Skeletal muscle tissue (tissue), 4 donors: Measurements from ENCODE around the gene TRDN. TPM values are rescaled to one million over a fixed set of nuclear protein-coding genes. Genes with fewer than 3 reads are reported as not detected.

Experiments
- H3K27ac ChIP-seq: one replicate; pipeline ENCODE4 v1.7.0; 2013; ENCODE audit warnings: mild to moderate bottlenecking, low read depth, low read length, inconsistent platforms
- H3K27me3 ChIP-seq, 3 donors: one replicate each; pipeline ENCODE4 v1.7.0; 2013; ENCODE audit warnings: low read length in 3 of 3; ENCODE audit not compliant: control insufficient read depth in 3 of 3, insufficient read depth in 3 of 3
- H3K36me3 ChIP-seq, 3 donors: one replicate each; pipeline ENCODE4 v1.7.0; 2013; ENCODE audit warnings: low read length in 3 of 3; ENCODE audit not compliant: control insufficient read depth in 3 of 3, insufficient read depth in 3 of 3
- H3K4me1 ChIP-seq, 3 donors: one replicate each; pipeline ENCODE4 v1.7.0; 2013; ENCODE audit warnings: low read length in 3 of 3, mild to moderate bottlenecking in 3 of 3; ENCODE audit not compliant: control insufficient read depth in 3 of 3, insufficient read depth in 3 of 3
- H3K4me3 ChIP-seq, 3 donors: one replicate each; pipeline ENCODE4 v1.7.0; 2013; ENCODE audit warnings: low read length in 3 of 3
- H3K9ac ChIP-seq, 3 donors: one replicate each; pipeline ENCODE4 v1.7.0; 2013; ENCODE audit warnings: low read length in 3 of 3, mild to moderate bottlenecking in 3 of 3, moderate library complexity in 2 of 3, low read depth in 1 of 3
- H3K9me3 ChIP-seq, 3 donors: one replicate each; pipeline ENCODE4 v1.7.0; 2013; ENCODE audit warnings: low read length in 3 of 3; ENCODE audit not compliant: control insufficient read depth in 3 of 3
- total RNA-seq: library from RNA; depleted of rRNA; stranded (reverse); fragments of >200 nt; gene quantifications from one replicate; pipeline ENCODE4 v1.2.3, GENCODE V29; 2014
- donor health status: Osteomylitis.

The TRDN gene
- total RNA-seq, 1 donor from 2014 or later, result 73.1 TPM

GRCh38 chr6:123526128-123526527 is 110.6 kb downstream of the TRDN start:
- Histone ChIP-seq H3K27me3 (no peaks in the 10 kb centered on the region), H3K36me3 (peaks cover 3 to 8% (median 6%) of the 10 kb centered on the region in 3 donors), H3K4me3 (no peak overlapping the region), H3K27ac (no peak overlapping the region), H3K9me3 (no peaks in the 10 kb centered on the region), H3K4me1 (peaks cover 7 to 18% (median 8%) of the 10 kb centered on the region in 3 donors), H3K9ac (no peak overlapping the region)

GRCh38 chr6:123524781-123525180 is 112.0 kb downstream of the TRDN start:
- Histone ChIP-seq H3K4me1 (peaks cover 7 to 18% (median 13%) of the 10 kb centered on the region in 3 donors), H3K9ac (no peak overlapping the region), H3K27me3 (no peaks in the 10 kb centered on the region), H3K36me3 (peaks cover 3 to 8% (median 6%) of the 10 kb centered on the region in 3 donors), H3K4me3 (no peak overlapping the region), H3K27ac (no peak overlapping the region), H3K9me3 (no peaks in the 10 kb centered on the region)

- H3K9ac ChIP-seq, result peak overlapping the region in 2 of 3 donors; percentile 25 to 32
- no peaks in the 10 kb centered on the region for H3K27me3 ChIP-seq
- H3K4me1 ChIP-seq, result peaks cover 21 to 29% (median 25%) of the 10 kb centered on the region in 3 donors
- H3K4me3 ChIP-seq, result no peak overlapping the region
- no peaks in the 10 kb centered on the region for H3K9me3 ChIP-seq
- peaks cover 0 to 8% (median 3%) of the 10 kb centered on the region in 3 donors for H3K36me3 ChIP-seq
- H3K27ac ChIP-seq, result no peak overlapping the region
These were observed 116.5 kb downstream of the TRDN start for GRCh38 chr6:123520217-123520616.

GRCh38 chr6:123519189-123519505 is 117.6 kb downstream of the TRDN start:
- H3K4me1 ChIP-seq, result peaks cover 21 to 29% (median 25%) of the 10 kb centered on the region in 3 donors
- H3K9me3 ChIP-seq, result no peaks in the 10 kb centered on the region
- peak overlapping the region; percentile 13 to 36 (median 32) for H3K9ac ChIP-seq
- H3K4me3 ChIP-seq, result no peak overlapping the region
- H3K36me3 ChIP-seq, result peaks cover 0 to 8% (median 3%) of the 10 kb centered on the region in 3 donors
- H3K27ac ChIP-seq, result peak overlapping the region; percentile 67
- no peaks in the 10 kb centered on the region for H3K27me3 ChIP-seq

GRCh38 chr6:123518441-123519188 is 118.1 kb downstream of the TRDN start:
- Histone ChIP-seq H3K9me3 (no peaks in the 10 kb centered on the region), H3K27me3 (no peaks in the 10 kb centered on the region), H3K36me3 (peaks cover 0 to 7% (median 3%) of the 10 kb centered on the region in 3 donors), H3K27ac (peak overlapping the region; percentile 67), H3K4me1 (peaks cover 21 to 28% (median 25%) of the 10 kb centered on the region in 3 donors), H3K9ac (peak overlapping the region in 1 of 3 donors; percentile 60), H3K4me3 (peak overlapping the region; percentile 2 to 37 (median 33))

GRCh38 chr6:123515715-123516114 is 121.0 kb downstream of the TRDN start:
- Histone ChIP-seq H3K27ac (no peak overlapping the region), H3K36me3 (peaks cover 0 to 4% (median 2%) of the 10 kb centered on the region in 3 donors), H3K4me3 (no peak overlapping the region), H3K27me3 (no peaks in the 10 kb centered on the region), H3K9me3 (no peaks in the 10 kb centered on the region), H3K4me1 (peaks cover 14 to 21% (median 14%) of the 10 kb centered on the region in 3 donors), H3K9ac (no peak overlapping the region)

- Histone ChIP-seq H3K36me3 (peaks cover 0 to 14% (median 5%) of the 10 kb centered on the region in 3 donors), H3K27ac (no peak overlapping the region), H3K9ac (no peak overlapping the region), H3K27me3 (no peaks in the 10 kb centered on the region), H3K4me3 (no peak overlapping the region), H3K4me1 (peaks cover 0 to 7% (median 2%) of the 10 kb centered on the region in 3 donors), H3K9me3 (no peaks in the 10 kb centered on the region)
These were observed 127.6 kb downstream of the TRDN start for GRCh38 chr6:123509112-123509511.

- Histone ChIP-seq H3K9ac (no peak overlapping the region), H3K9me3 (no peaks in the 10 kb centered on the region), H3K27me3 (no peaks in the 10 kb centered on the region), H3K4me3 (no peak overlapping the region), H3K4me1 (peaks cover 0 to 7% (median 2%) of the 10 kb centered on the region in 3 donors), H3K27ac (no peak overlapping the region), H3K36me3 (peaks cover 0 to 17% (median 5%) of the 10 kb centered on the region in 3 donors)
These were observed 128.5 kb downstream of the TRDN start for GRCh38 chr6:123508290-123508689.

- Histone ChIP-seq H3K27ac (no peak overlapping the region), H3K9me3 (no peaks in the 10 kb centered on the region), H3K27me3 (no peaks in the 10 kb centered on the region), H3K9ac (no peak overlapping the region), H3K36me3 (peaks cover 2 to 13% (median 3%) of the 10 kb centered on the region in 3 donors), H3K4me3 (no peak overlapping the region), H3K4me1 (peaks cover 0 to 4% (median 0%) of the 10 kb centered on the region in 3 donors)
These were observed 129.2 kb downstream of the TRDN start for GRCh38 chr6:123507582-123507981.

GRCh38 chr6:123503619-123504018 is 133.1 kb downstream of the TRDN start:
- no peaks in the 10 kb centered on the region for H3K4me1 ChIP-seq
- H3K27ac ChIP-seq, result no peak overlapping the region
- H3K27me3 ChIP-seq, result no peaks in the 10 kb centered on the region
- no peak overlapping the region for H3K9ac ChIP-seq
- no peaks in the 10 kb centered on the region for H3K9me3 ChIP-seq
- H3K36me3 ChIP-seq, result peaks cover 0 to 7% (median 2%) of the 10 kb centered on the region in 3 donors
- no peak overlapping the region for H3K4me3 ChIP-seq
